Measurements from ENCODE around the gene TMEM132E.

Gene TMEM132E

DNA sequence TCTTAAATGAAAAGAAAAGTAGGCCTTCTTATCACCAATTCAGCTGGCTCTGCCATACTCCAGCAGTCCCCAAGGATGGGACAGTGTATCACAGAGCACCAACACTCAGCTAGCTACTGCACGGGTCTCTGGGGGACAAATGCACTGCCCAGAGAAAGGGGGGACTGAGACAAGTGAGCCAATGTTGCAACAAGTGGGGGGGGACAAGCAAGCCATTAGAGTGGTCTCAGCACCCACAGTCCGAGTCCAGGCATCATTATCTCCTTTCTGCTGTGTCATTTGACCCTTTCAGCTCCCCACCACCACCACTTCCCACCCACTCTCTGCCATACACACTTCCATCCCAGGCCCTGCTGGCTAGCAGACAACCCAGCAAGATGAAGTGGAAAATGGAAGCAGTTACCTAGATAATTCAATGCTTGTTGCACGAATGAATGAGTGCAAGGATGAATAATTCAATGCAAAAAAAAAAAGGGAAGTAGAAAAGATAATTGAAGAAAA, 7.0 kb downstream of the TMEM132E start (continued):
- TF ChIP-seq INSM2 (tag by site-specific recombination; IDR thresholded peaks at IDR 0.05) (no peak), SCRT2 (tag by site-specific recombination; IDR thresholded peaks at IDR 0.05) (peak; percentile 97), ZEB2 (tag by site-specific recombination; IDR thresholded peaks at IDR 0.05) (no peak), ZNF266 (tag by site-specific recombination; IDR thresholded peaks at IDR 0.05; ENCODE audit: low read depth) (no peak)

GRCh38 chr17:34588266-34588665, 8.9 kb downstream of the TMEM132E start:
- Histone ChIP-seq H3K4me3 (ENCODE audit: low read depth, low read length) (no peak overlapping the region), H3K27ac (ENCODE audit: extremely low read depth, low read depth, low read length) (no peak overlapping the region), H3K9me3 (ENCODE audit: control insufficient read depth, insufficient read depth, low read depth, low read length) (no peaks in the 10 kb centered on the region), H3K36me3 (ENCODE audit: control insufficient read depth in 2 of 2, insufficient read depth in 1 of 2, low read length in 2 of 2) (no peaks in the 10 kb centered on the region), H3K4me1 (ENCODE audit: control insufficient read depth, insufficient read depth, low read length) (no peaks in the 10 kb centered on the region)
- POLR2A ChIA-PET: no interaction called here
- CTCF ChIA-PET: interaction anchor here (1.8 kb wide), 1 partner anchor 50 kb away, joined by 13 read pairs; no protein-coding TSS in a partner anchor
- TF ChIP-seq, protein P1, sequence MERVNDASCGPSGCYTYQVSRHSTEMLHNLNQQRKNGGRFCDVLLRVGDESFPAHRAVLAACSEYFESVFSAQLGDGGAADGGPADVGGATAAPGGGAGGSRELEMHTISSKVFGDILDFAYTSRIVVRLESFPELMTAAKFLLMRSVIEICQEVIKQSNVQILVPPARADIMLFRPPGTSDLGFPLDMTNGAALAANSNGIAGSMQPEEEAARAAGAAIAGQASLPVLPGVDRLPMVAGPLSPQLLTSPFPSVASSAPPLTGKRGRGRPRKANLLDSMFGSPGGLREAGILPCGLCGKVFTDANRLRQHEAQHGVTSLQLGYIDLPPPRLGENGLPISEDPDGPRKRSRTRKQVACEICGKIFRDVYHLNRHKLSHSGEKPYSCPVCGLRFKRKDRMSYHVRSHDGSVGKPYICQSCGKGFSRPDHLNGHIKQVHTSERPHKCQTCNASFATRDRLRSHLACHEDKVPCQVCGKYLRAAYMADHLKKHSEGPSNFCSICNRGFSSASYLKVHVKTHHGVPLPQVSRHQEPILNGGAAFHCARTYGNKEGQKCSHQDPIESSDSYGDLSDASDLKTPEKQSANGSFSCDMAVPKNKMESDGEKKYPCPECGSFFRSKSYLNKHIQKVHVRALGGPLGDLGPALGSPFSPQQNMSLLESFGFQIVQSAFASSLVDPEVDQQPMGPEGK (tag by site-specific recombination; IDR thresholded peaks at IDR 0.05): no peak
- TF ChIP-seq ZNF19 (tag by site-specific recombination; IDR thresholded peaks at IDR 0.05; ENCODE audit: low read depth) (no peak), WT1 (tag by site-specific recombination; IDR thresholded peaks at IDR 0.05) (no peak), SCRT1 (tag by site-specific recombination; IDR thresholded peaks at IDR 0.05; ENCODE audit: borderline replicate concordance) (no peak), GLI4 (tag by site-specific recombination; IDR thresholded peaks at IDR 0.05) (no peak), ZSCAN30 (tag by site-specific recombination; IDR thresholded peaks at IDR 0.05) (no peak), ZNF776 (tag by site-specific recombination; IDR thresholded peaks at IDR 0.05; ENCODE audit: borderline replicate concordance) (no peak), ZNF175 (tag by site-specific recombination; IDR thresholded peaks at IDR 0.05) (no peak), ZFP69B (tag by site-specific recombination; IDR thresholded peaks at IDR 0.05) (no peak), ZNF174 (tag by site-specific recombination; IDR thresholded peaks at IDR 0.05) (no peak), ZNF239 (tag by site-specific recombination; IDR thresholded peaks at IDR 0.05) (no peak), BCL11B (tag by site-specific recombination; IDR thresholded peaks at IDR 0.05; ENCODE audit: low read depth) (no peak), ZNF10 (tag by site-specific recombination; IDR thresholded peaks at IDR 0.05) (no peak), ZNF560 (tag by site-specific recombination; IDR thresholded peaks at IDR 0.05; ENCODE audit: borderline replicate concordance) (no peak), PBX3 (CRISPR knock-in tag; IDR thresholded peaks at IDR 0.05) (no peak)
- TF ChIP-seq, protein P2, sequence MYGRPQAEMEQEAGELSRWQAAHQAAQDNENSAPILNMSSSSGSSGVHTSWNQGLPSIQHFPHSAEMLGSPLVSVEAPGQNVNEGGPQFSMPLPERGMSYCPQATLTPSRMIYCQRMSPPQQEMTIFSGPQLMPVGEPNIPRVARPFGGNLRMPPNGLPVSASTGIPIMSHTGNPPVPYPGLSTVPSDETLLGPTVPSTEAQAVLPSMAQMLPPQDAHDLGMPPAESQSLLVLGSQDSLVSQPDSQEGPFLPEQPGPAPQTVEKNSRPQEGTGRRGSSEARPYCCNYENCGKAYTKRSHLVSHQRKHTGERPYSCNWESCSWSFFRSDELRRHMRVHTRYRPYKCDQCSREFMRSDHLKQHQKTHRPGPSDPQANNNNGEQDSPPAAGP (tag by site-specific recombination; IDR thresholded peaks at IDR 0.05): no peak
- TF ChIP-seq, protein P3, sequence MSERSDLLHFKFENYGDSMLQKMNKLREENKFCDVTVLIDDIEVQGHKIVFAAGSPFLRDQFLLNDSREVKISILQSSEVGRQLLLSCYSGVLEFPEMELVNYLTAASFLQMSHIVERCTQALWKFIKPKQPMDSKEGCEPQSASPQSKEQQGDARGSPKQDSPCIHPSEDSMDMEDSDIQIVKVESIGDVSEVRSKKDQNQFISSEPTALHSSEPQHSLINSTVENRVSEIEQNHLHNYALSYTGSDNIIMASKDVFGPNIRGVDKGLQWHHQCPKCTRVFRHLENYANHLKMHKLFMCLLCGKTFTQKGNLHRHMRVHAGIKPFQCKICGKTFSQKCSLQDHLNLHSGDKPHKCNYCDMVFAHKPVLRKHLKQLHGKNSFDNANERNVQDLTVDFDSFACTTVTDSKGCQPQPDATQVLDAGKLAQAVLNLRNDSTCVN (tag by site-specific recombination; optimal IDR thresholded peaks at IDR 0.05): no peak

Data from HEK293 (cell line).